ENCODE data around the gene ZC3H12A. TPM values are rescaled to one million over a fixed set of nuclear protein-coding genes. Genes with fewer than 3 reads are reported as not detected.

Gene ZC3H12A
- total and polyA plus RNA-seq, 2 donors (not counting 1 experiment from before 2014, with no cell fraction given), result 73.0 to 170 TPM

DNA sequence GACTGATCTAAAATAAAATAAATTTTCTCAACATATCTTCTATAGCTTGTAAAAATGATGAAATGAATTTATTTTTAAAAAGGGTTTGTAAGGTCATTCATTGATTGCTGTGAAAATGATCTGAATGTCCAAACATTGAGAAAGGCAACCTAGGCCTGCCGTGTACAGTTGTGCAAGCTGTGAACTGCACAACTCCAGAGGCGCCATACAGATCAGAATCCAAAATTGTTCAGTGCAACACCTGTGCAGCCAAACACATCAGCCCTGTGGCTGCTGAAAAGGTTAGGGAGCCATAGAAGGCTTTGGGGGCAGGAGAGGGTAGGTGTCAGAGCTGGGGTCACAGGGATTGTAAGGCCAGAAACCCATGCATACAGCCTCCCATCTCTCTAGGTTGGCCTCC is 9.9 kb upstream of the ZC3H12A start:
- Histone ChIP-seq H3K4me2 (replicated peaks; ENCODE audit: low read depth, low read length, poor library complexity, severe bottlenecking) (no peak overlapping the region), H4K20me1 (ENCODE audit: control insufficient read depth, insufficient read depth, low read length, poor library complexity, severe bottlenecking) (no peaks in the 10 kb centered on the region), H3K9me3 (ENCODE audit: control extremely low read depth in 1 of 3, control insufficient read depth in 2 of 3, insufficient read depth in 1 of 3, low read length in 2 of 3) (no peaks in the 10 kb centered on the region), H2AFZ (ENCODE audit: insufficient read depth, low read depth, low read length, poor library complexity, severe bottlenecking) (no peak overlapping the region), H3K9ac (ENCODE audit: low read length) (no peak overlapping the region), H3K79me2 (ENCODE audit: control insufficient read depth, insufficient read depth, low read length) (no peaks in the 10 kb centered on the region), H3K4me3 (ENCODE audit: control extremely low read depth in 1 of 5, extremely low read depth in 1 of 5, insufficient read depth in 1 of 5, low read depth in 2 of 5, low read length in 4 of 5) (no peak overlapping the region), H3K36me3 (replicated peaks in 1 of 2; ENCODE audit: control extremely low read depth in 1 of 2, control insufficient read depth in 1 of 2, extremely low read depth in 1 of 2, insufficient read depth in 2 of 2, low read length in 1 of 2) (no peaks in the 10 kb centered on the region), H3K27me3 (replicated peaks in 1 of 4; ENCODE audit: control extremely low read depth in 1 of 4, control insufficient read depth in 3 of 4, insufficient read depth in 4 of 4, low read length in 3 of 4) (no peaks in the 10 kb centered on the region), H3K27ac (ENCODE audit: low read length in 2 of 2) (no peak overlapping the region), H3K4me1 (ENCODE audit: control insufficient read depth in 2 of 2, insufficient read depth in 2 of 2, low read length in 2 of 2) (no peaks in the 10 kb centered on the region)
- CTCF ChIA-PET, result interaction anchor here (1.4 to 1.5 kb wide), 2 partner anchors 22 to 50 kb away, joined by 3 to 18 read pairs; partner anchors contain the start of gene MEAF6
- Mint-ChIP-seq H3K4me1 (no peaks in the 10 kb centered on the region), H3K27ac (no peak overlapping the region), H3K27me3 (peaks cover 2% of the 10 kb centered on the region), H3K9me3 (ENCODE audit: insufficient read depth) (no peaks in the 10 kb centered on the region), H3K4me3 (no peak overlapping the region)
- DNase-seq (no peak), ATAC-seq (ENCODE audit: low read depth) (no peak)
- intact Hi-C loops (cut with micrococcal nuclease), result no loop called here
- WGBS (ENCODE audit: insufficient coverage), result 63% methylated on average over 2 of the region's 2 CpGs
- POLR2A ChIA-PET, result no interaction called here
- TF ChIP-seq EZH2 (IDR thresholded peaks at IDR 0.05; ENCODE audit: borderline replicate concordance, insufficient read depth, low read depth, low read length, poor library complexity, severe bottlenecking), result no peak
- TF ChIP-seq, protein P1, sequence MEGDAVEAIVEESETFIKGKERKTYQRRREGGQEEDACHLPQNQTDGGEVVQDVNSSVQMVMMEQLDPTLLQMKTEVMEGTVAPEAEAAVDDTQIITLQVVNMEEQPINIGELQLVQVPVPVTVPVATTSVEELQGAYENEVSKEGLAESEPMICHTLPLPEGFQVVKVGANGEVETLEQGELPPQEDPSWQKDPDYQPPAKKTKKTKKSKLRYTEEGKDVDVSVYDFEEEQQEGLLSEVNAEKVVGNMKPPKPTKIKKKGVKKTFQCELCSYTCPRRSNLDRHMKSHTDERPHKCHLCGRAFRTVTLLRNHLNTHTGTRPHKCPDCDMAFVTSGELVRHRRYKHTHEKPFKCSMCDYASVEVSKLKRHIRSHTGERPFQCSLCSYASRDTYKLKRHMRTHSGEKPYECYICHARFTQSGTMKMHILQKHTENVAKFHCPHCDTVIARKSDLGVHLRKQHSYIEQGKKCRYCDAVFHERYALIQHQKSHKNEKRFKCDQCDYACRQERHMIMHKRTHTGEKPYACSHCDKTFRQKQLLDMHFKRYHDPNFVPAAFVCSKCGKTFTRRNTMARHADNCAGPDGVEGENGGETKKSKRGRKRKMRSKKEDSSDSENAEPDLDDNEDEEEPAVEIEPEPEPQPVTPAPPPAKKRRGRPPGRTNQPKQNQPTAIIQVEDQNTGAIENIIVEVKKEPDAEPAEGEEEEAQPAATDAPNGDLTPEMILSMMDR (IDR thresholded peaks at IDR 0.05), result no peak

DNA sequence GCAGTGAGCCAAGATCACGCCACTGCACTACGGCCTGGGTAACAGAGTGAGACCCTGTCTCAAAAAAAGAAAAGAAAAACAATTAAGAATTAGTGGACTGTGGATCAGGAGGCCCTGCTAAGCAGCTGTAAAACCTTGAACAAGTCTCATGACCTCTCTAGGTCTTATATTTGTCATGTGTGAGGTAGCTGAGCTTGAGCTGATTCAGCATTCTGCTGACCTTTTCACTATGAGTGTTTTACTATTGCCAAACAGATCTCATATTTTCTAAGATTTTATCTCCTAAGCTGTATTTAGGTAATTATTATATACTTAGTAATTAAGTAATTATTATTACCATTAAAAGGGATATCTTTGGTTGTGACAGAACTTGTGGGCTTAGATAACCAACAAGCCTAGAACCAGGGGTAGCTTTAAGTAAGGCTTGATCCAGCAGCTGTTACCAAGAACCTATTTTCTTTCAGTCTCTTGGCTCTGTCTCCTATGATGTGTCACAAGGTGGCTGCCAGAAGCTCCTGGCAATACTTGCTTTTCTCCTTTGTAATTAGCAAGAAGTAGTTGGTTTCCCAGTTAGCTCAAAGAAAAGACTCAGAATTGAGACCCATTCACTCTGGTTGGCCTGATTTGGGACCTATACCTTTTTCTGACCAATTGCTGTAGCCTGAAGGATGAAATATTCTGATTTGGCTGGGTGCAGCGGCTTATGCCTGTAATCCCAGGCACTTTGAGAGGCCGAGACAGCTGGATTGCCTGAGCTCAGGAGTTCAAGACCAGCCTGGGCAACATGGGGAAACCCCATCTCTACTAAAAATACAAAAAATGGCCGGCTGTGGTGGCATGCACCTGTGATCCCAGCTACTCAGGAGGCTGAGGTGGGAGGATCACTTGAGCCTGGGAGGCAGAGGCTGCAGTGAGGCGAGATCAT is 8.5 kb upstream of the ZC3H12A start:
- Histone ChIP-seq H3K4me3 (ENCODE audit: control extremely low read depth in 1 of 5, extremely low read depth in 1 of 5, insufficient read depth in 1 of 5, low read depth in 2 of 5, low read length in 4 of 5) (no peak overlapping the region), H3K4me2 (replicated peaks; ENCODE audit: low read depth, low read length, poor library complexity, severe bottlenecking) (no peak overlapping the region), H2AFZ (ENCODE audit: insufficient read depth, low read depth, low read length, poor library complexity, severe bottlenecking) (no peak overlapping the region), H3K9ac (ENCODE audit: low read length) (no peak overlapping the region), H3K9me3 (ENCODE audit: control extremely low read depth in 1 of 3, control insufficient read depth in 2 of 3, insufficient read depth in 1 of 3, low read length in 2 of 3) (no peaks in the 10 kb centered on the region), H4K20me1 (ENCODE audit: control insufficient read depth, insufficient read depth, low read length, poor library complexity, severe bottlenecking) (no peaks in the 10 kb centered on the region), H3K36me3 (replicated peaks in 1 of 2; ENCODE audit: control extremely low read depth in 1 of 2, control insufficient read depth in 1 of 2, extremely low read depth in 1 of 2, insufficient read depth in 2 of 2, low read length in 1 of 2) (no peaks in the 10 kb centered on the region), H3K4me1 (ENCODE audit: control insufficient read depth in 2 of 2, insufficient read depth in 2 of 2, low read length in 2 of 2) (no peaks in the 10 kb centered on the region), H3K27ac (ENCODE audit: low read length in 2 of 2) (no peak overlapping the region), H3K27me3 (replicated peaks in 1 of 4; ENCODE audit: control extremely low read depth in 1 of 4, control insufficient read depth in 3 of 4, insufficient read depth in 4 of 4, low read length in 3 of 4) (no peaks in the 10 kb centered on the region), H3K79me2 (ENCODE audit: control insufficient read depth, insufficient read depth, low read length) (no peaks in the 10 kb centered on the region)
- intact Hi-C loops (cut with micrococcal nuclease), result no loop called here
- Mint-ChIP-seq H3K9me3 (ENCODE audit: insufficient read depth) (no peaks in the 10 kb centered on the region), H3K27me3 (peaks cover 5% of the 10 kb centered on the region), H3K27ac (no peak overlapping the region), H3K4me3 (no peak overlapping the region), H3K4me1 (no peaks in the 10 kb centered on the region)
- DNase-seq, result no peak
- ChIA-PET POLR2A (interaction anchor here (0.8 to 1.1 kb wide), 3 partner anchors 9 to 13 kb away, joined by 3 read pairs; no protein-coding TSS in a partner anchor), CTCF (interaction anchor here (0.6 to 3.4 kb wide), 4 partner anchors 9 to 49 kb away, joined by 3 to 38 read pairs (median 4); partner anchors contain the start of gene MEAF6)
- ATAC-seq (ENCODE audit: low read depth), result no peak
- no peak for TF ChIP-seq EZH2 (IDR thresholded peaks at IDR 0.05; ENCODE audit: borderline replicate concordance, insufficient read depth, low read depth, low read length, poor library complexity, severe bottlenecking)
- TF ChIP-seq, protein P1 (IDR thresholded peaks at IDR 0.05), result no peak
- WGBS (ENCODE audit: insufficient coverage), result 100% methylated on average over 2 of the region's 6 CpGs
